SK-N-DZ (cell line): ENCODE data around the gene DSC2.

Source experiments
- DNase-seq: peaks from one replicate; pipeline ENCODE4 v3.0.0-alpha.2; 2015; ENCODE audit warnings: low spot score

The DSC2 gene

DNA sequence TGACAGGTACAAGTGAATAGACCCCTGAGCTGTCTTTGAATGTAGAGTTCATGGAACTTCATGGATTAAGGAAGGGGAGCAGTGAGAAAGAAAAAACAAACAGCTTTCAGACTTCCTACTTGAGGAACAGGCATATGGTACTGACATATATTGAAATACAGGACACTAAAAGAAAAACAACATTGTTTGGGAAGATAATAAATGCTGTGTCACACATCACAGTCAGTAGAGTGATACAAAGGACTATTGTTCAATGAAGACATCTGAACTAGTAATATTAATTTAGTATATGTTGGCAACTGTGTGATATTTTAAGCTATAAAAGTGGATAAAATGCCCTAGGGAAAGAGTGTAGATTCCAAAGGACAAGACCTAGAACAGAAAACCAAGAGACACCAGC is 3.3 kb downstream of the DSC2 start:
- DNase-seq = no peak

DNA sequence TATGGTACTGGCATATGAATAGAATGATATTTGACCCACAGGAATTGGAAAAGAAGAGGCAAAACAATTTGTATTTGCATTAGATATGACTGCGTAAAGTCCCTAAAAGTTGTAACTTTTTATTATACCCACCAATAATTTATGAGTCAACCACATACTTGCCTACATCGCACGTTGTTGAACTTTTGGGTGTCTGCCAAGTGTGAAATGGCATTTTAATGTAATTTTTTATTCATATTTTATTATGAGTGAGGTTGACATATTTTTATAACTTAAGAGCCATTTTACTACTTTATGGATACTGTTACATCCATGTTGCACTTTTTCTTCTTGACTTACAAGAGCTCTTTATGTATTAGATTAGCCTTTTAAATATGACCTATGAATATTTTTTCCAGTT is 4.6 kb downstream of the DSC2 start:
- DNase-seq = no peak

DNA sequence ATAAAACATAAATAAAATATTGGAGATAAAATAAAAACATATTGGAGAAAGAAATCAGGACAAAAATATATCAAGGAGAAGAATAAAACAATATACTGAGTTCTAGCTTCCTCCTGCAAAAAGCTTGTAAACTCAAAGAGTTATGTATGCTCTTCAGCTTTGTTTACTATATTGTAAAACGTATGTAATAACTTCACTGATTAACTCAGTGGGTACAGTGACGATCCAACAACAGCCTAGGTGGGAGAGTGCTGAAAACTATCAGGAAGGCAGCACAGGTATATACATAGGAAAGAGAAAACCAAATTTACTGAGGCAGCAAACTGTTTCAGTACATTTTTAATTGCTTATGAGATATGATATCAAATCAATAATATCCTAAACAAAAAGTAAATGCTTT is 8.3 kb downstream of the DSC2 start:
- DNase-seq = no peak

DNA sequence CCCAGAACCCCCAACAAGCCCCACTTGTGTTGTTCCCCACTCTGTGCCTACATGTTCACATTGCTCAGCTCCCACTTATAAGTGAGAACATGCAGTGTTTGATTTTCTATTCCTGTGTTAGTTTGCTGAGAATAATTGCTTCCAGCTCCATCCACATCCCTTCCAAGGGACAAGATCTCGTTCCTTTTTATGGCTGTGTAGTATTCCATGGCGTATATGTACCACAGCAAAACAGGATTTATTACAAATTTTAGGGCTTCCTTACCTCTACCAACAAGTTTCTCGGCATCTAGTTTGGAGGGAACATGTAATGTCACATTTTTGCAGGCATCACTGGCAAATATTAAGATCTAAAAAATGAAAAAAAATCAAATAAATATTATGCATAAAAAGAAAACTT is 8.9 kb downstream of the DSC2 start:
- no peak for DNase-seq

DNA sequence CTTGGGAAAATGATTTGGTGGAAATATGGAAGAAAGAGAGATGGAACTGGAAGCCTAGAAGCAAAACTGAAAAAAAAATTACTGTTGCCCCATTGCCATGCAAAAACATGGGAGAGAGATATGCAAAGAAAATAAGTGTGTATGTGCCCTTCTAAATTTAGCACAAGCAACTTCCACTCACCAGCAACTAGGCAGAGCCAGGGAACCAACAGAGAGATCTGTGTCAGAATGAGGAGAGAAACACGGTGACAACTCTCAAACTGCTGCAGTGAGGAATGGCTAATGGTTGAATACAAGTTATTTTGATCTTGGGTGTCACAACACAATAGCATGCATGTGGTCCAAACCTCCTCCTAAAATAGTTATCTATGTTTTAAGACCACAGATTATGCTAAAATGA is 10.9 kb downstream of the DSC2 start:
- no peak for DNase-seq

DNA sequence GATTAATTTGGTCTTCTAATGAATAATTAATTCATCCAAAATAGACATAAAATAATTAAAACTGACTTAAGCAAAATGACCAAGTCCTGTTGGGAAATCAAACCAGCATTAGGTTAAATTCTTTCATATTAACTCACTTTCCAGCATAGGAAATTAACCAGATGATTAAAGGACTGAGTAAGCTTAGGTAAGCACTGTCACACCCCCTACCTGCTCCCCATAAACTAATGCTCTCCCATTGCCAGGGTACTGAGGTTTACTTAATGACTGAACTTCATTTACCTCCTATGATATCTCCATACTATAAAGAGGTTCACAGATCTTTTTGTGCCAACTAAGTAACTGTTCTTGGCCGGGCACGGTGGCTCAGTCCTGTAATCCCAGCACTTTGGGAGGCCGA is 13.7 kb downstream of the DSC2 start:
- DNase-seq = no peak

DNA sequence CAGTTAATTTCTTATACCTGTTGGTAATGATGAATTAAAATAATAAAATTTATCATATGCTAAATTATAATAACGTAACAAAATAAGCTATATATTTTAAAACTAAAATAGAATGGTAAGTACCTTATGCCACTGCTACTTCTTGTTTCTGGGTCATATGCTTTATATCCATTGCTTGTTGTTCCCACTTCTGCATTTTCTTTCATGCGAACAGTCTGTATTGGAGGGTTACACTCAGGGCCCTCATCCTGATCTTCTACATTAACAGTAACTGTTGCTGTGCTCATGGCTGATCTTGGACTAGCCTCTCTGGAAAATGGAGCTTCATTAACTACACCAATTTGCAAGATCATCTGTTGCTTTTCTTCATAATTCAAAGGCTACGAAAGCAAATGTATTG is 22.2 kb downstream of the DSC2 start:
- no peak for DNase-seq

DNA sequence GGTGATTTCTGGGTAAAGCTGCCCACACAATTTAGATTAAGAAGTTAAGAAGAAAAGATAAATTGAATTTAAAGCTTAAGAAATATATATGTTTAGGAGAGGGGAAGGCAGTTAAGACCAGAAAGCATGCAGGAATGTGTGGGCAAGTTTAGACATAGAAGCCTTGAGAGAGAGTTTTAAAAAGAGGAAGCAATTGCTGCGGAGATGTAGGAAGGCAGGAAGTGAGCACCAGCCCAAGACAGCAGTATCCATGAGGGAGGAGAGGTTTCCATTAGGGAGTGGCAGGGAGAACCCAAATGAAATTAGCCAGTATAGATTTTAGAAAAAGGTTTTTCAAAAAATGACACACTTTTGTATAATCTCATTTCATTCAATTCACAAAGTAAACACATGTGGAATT is 24.3 kb downstream of the DSC2 start:
- no peak for DNase-seq

DNA sequence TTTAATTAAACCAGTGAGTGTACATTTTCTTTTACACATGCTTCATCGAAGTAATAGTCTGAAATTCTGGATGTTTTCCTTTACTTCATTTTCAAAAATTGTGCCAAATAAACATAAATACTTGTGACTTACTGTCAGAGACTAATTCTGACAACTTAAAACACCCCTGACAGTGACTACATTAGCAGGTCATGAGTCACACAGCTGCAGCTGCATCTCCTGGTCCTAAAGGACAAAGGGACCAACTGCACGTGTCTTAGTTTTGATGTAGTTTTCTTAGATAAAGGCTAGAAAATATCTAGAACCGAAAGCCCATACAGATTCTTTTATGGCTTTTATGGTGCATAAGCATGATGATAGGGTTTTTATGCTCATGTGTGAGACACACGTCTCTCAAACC is 30.0 kb downstream of the DSC2 start:
- no peak for DNase-seq

DNA sequence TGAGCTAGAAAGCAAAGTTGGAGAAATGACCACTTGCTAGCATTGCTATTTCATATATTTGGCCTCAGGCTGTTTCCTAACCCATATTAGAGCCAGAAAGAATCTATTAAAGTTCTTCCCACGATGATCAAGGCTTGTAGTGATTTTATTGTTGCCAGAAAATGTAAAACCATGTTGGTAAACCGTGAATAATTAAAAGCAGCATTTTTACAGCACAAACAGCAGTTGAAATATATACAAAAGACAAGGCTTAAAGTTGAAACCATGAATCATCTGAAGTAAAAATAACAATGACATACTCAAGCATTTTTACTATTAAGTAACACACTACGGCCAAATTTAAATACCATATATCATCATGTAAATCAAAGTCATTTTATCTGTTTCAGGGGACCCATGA is 32.0 kb downstream of the DSC2 start:
- DNase-seq = no peak

DNA sequence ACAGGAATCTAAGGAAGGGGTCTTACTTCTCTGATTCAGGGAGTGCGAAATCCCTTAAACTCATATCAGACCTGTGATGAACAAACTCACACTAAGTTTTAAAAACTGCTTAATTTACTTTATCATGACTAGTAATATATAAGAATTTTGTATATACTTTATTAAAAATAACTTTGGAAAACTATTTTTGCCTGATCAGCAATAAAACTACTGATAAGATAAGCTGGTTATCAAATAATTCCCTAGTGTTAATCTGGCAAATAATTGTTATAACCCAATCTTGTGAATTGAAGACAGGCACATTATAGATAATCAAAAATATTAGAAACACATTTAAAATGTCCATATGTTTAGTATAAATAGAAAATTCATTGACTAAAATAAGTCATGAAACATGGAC is 36.0 kb downstream of the DSC2 start:
- no peak for DNase-seq

DNA sequence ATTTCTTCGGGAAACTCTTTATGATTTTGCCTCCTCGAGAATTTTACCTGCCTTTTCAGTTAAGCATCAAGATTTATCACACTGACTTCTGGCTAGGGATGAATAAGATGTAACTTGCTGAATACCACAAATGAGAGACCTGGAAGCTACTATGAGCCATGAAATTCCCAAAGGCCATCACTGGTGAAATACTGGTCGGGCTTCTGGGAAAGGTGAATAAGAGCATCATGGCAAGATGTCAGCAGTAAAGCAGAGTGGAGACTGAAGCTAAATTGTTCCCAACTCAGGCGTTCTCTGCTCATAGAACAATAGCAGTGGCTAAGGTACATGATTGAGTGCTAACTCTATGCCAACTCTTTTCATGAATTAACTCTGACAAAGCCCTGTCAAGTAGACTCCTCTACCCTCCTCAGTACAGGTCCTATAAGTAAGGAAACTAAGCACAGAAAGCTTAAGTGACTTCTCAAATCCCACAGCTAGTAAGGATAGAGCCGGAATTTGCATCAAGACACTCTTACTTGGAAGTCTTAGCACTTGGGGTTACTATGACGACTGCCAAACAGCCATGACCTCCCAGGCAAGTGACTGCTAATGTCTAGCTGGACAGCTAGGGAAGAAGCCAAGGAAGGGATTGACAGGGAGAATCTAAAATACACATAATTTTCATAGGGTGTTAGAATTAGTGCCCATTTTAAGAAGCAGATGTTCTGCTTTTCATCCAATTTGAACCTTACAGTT is 37.0 kb downstream of the DSC2 start:
- no peak for DNase-seq

DNA sequence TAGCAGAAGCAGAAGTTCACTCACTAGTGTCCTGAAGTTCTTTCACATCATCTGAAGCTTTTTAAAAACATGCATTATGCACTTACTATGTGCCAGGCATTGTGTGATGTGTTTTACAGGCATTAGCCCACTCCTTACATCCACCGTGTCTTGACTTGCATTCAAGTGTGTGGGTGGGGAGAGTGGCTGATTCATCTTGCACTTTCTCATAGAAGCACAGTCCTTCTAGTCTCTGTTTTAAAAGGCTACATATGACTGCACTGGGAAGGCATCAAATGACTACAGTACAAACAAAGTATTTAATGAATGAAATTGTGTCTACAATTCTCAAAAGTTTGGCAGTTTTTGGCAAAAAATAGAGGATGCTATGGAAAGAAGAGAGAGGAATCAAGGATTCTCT is 38.1 kb downstream of the DSC2 start:
- DNase-seq = no peak

DNA sequence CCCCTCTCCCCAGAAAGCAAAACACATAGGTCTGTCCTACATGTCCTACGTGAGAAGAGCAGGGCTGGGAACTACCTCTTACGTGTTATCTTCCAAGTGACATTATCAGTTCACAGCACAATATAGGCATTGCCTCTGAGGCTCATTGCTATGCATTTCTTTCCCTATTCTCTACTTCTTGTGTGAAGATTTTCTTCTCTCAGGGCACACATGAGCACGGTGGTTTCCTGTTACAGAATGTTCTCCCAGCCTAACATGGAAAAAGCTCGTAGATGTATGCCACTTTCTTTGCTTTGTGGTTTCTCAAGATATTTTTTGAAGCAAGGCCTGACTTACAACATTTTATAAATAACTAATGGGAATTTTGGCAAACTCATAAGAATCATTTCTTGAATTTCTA is 40.3 kb downstream of the DSC2 start:
- DNase-seq = no peak

DNA sequence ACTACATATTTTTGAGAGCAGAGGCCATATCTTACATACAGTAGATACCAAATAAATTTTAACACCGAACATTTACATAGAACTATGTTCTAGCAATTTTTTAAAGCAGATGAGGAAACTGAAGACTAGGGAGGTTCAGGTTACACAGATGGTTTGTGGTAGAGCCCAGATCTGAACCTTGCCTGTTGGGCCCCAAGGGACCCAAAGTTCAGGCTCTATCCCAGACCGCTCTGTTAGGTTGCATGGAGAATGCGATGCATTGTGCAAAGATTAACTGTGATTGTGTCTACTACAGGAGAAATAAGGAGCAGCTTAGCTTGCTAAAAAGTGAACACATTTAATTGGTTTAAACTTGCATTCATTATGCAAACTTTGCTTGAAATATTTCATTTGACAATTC is 43.3 kb downstream of the DSC2 start:
- DNase-seq = no peak

DNA sequence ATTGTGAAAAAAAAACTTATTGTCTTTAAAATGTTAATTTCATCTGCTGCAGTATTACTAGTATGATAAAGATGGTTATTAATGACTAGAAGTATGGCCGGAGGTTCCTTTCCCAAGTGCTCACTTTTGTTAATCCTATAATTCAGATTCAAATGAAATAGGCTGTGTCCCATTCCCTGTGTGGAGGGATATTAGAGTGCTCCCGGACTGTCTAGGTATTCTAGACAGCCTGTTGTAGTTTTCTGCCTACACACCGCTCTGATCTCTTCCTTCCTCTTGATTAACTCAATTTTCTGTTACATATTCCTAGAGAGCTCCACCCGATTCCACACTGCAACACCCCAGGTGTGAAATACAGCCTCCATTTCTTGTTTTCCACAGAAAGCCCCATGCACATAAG is 44.3 kb downstream of the DSC2 start:
- DNase-seq = no peak

DNA sequence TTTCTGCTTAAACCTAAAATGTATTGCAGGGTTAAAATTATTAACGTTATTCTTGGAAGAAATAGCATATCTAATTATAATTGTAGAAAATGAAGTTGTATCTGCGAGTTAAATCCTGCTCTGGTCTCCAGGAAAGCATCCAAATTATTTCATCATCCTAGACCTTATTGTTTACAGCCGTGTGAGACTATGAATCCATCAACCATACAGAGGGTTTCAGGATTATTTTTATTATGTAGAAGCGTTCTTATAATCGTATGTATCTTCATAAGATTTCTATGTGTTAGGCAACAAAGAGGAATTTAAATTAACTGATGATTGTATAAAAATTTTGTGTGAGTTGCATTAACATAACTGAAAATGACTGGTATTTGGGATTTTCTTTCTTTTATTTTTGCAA is 45.2 kb downstream of the DSC2 start:
- DNase-seq = no peak

DNA sequence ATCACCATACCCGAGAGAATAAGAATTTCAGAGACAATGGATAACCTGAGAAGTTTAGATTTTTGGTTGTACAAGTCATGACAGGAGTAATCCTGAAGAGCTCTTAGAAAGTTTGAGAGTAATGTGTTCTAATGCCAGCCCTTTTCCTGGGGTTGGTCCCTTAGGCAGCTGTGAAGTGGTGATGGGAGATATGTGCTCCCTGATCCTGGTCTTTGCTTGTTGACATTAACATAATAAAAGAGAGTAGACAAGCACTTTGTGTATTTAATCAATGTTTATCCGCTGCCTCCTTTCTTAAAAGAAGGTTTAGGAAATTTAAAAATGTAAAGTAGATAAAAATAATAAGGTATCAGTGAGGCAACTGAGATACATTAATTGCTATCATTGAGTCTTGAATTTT is 45.9 kb downstream of the DSC2 start:
- DNase-seq = no peak

DNA sequence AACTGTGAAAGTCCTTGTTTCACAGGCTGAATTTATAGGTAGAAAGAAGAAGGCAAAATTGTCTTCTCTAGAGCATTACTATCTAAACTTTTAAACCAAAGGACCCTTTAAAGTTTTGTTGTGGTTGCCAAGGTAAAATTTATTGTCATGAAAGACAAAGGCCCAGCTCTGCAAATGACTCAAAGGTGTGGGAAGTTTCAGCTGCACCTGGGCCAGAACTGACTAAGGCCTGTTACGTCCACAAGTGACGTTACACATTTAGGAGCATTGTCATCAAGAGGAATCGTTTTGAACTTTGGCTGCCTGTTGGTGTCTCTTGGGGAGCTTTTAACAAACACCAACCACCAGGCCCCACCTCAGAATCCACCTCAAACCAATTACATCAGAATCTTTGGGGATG is 51.6 kb downstream of the DSC2 start:
- no peak for DNase-seq

DNA sequence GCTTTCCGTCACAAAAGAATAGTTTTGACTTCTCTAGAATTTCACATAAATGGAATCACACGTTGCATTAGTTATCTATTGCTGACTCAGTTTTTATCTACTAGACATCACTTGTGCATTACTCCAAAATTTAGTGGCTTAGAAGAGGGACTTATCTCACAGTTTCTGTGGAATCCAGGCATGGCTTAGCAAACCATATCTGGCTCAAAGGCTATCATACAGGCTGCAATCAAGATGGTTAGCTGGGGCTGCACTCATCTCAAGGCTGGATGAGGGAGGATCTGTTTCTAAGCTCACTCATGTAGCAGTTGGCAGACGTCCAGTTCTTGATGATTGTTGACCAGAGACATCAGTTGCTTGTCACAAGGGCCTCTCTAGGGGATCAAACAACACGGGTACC is 53.0 kb downstream of the DSC2 start:
- no peak for DNase-seq

DNA sequence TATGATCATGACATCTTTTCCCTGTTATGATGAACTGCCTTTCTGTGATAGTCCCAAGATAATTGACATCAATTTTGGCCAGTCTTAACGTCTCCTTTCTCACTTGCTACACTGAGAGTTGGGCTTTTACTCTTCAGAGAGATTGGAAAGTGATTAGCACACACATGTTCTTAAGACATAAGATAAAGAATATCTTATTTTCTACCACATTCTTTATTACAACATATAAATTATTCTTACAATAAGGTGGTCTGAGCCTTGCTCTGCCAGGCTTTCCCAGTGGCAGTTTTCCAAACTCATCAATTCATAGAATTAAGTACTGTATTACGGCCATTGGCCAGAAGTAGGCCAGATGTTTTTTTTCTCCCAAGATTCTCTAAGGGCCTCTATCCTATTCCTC is 54.0 kb downstream of the DSC2 start:
- DNase-seq = no peak

DNA sequence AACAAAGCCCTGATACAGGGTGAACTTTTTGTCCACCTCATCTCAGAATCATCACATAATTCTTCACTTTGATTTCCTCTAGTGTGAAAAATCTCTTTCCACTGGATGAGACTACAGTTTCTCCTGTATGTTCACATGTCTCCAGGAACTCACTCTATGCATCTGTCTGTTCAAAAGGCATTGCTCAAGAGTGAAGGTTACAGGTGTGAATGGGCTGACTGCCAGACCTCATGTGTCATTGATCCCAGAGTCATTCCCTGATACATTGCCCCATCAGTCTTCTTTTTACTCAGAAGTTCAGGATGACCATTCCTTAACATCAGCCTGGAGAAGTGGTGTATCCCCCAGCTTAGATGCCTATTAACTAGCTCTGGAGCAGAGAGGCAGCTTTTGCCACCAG is 55.3 kb downstream of the DSC2 start:
- no peak for DNase-seq

DNA sequence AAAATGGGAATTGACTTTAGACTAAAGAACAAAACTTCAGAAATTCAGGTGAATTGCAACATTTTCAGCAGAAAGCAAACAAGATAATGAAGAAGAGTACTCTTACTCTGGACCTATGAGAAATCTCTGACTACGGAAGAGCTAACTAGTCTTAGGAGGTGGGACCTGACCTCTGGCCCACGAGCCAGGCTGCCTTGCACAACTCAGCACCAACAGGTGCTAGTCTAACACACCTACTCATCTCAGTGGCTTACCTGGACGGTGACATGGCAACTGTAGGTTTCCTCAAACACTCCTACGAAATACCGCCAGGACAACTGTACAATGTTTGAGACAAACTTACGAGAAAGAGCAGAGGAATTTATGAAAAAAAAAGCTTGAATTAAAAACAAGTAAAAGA is 56.6 kb downstream of the DSC2 start:
- no peak for DNase-seq

DNA sequence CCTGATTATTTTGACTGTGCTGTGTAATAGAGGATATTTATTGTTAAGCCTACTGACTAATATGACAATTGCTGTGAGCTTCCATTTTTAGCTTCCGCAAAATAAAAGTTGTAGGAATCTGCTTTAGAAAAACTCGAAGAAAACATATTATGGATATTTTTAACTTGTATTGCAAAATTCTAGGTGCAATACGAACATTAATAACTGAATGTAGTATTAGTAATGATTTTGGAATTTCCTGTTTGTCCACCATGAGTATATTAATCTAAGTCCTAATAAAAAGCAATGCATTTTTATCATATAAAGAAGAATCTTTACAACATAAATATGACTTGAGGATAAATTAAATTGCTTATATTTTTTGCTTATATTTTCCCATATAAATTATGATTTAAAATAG is 57.3 kb downstream of the DSC2 start:
- DNase-seq = no peak
